Right hindlimb (tissue), 1 donor: Measurements from ENCODE around the gene SHC3.

Experiments used
- DNase-seq: peaks from one replicate; pipeline ENCODE4 v3.0.0-alpha.2; 2018

Gene SHC3

GRCh38 chr9:89153232-89154017, 25.2 kb downstream of the SHC3 start:
- no peak for DNase-seq

GRCh38 chr9:89149726-89150125, 28.9 kb downstream of the SHC3 start:
- DNase-seq = no peak

GRCh38 chr9:89145097-89145496, 33.5 kb downstream of the SHC3 start:
- no peak for DNase-seq

- no peak for DNase-seq
Measured at GRCh38 chr9:89144238-89144637, 34.4 kb downstream of the SHC3 start.

GRCh38 chr9:89143266-89143665, 35.4 kb downstream of the SHC3 start:
- DNase-seq = no peak

- DNase-seq = no peak
Measured at GRCh38 chr9:89139455-89139854, 39.2 kb downstream of the SHC3 start.

GRCh38 chr9:89138463-89139390, 39.9 kb downstream of the SHC3 start:
- no peak for DNase-seq

GRCh38 chr9:89137542-89138462, 40.8 kb downstream of the SHC3 start:
- DNase-seq = peak; percentile 27

GRCh38 chr9:89135591-89136166, 42.9 kb downstream of the SHC3 start:
- no peak for DNase-seq

GRCh38 chr9:89134709-89135108, 43.9 kb downstream of the SHC3 start:
- DNase-seq = no peak

- DNase-seq = no peak
Measured at GRCh38 chr9:89122949-89123348, 55.7 kb downstream of the SHC3 start.

GRCh38 chr9:89120704-89121103, 57.9 kb downstream of the SHC3 start:
- DNase-seq = no peak

GRCh38 chr9:89116805-89117192, 61.8 kb downstream of the SHC3 start:
- no peak for DNase-seq

- DNase-seq = no peak
Measured at GRCh38 chr9:89116064-89116804, 62.4 kb downstream of the SHC3 start.

GRCh38 chr9:89115426-89115825, 63.2 kb downstream of the SHC3 start:
- DNase-seq = no peak

GRCh38 chr9:89114741-89115140, 63.9 kb downstream of the SHC3 start:
- DNase-seq = no peak

- no peak for DNase-seq
Measured at GRCh38 chr9:89113851-89114250, 64.8 kb downstream of the SHC3 start.

- no peak for DNase-seq
Measured at GRCh38 chr9:89112243-89112642, 66.4 kb downstream of the SHC3 start.

- DNase-seq = no peak
Measured at GRCh38 chr9:89109666-89110065, 69.0 kb downstream of the SHC3 start.

- DNase-seq = no peak
Measured at GRCh38 chr9:89107406-89107805, 71.2 kb downstream of the SHC3 start.

GRCh38 chr9:89106224-89106851, 72.3 kb downstream of the SHC3 start:
- no peak for DNase-seq
